ENCODE data around the gene SHC2.
A peak's percentile ranks its signal among the peaks of the same experiment; 100 is the strongest.

SHC2 gene

DNA sequence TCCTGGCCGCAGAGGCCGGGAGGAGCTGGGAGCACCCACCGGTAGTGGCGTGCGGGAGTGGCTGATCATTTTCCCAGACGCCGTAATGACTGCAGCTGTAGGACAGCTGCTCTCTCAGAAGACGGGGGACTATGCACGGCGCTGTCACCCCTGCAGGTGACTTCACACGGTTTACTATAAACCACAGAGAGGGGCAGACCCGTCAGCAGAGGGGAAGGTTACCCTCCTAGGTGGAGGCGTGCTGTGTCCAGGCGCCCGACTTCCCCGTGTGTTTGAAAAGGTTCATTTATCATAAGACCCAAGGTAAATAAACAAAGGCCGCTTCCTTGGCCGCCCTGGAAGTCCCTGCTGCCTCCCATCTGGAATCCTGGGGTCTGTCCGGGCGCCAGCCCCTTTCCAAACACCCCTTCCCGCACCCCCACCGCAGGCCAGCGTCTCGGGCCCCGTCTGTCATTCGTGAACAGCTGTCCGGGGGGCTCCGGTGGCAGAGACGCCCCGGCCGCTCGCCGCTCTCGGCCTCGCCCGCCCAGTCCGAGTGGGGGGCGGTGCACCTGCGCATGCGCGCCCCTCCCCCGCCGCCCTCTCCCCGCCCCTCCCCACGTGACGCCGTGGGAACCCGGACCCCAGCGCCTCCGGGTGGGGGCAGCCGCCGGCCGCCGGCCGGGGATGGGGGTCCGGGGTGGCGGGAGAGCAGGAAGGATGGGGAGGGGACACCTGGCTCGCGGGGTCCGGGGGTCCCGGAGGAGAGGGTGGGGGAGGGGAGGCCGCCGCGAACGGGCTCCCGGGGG, 915 bp downstream of the SHC2 start (continued):
- TF ChIP-seq, protein P1, sequence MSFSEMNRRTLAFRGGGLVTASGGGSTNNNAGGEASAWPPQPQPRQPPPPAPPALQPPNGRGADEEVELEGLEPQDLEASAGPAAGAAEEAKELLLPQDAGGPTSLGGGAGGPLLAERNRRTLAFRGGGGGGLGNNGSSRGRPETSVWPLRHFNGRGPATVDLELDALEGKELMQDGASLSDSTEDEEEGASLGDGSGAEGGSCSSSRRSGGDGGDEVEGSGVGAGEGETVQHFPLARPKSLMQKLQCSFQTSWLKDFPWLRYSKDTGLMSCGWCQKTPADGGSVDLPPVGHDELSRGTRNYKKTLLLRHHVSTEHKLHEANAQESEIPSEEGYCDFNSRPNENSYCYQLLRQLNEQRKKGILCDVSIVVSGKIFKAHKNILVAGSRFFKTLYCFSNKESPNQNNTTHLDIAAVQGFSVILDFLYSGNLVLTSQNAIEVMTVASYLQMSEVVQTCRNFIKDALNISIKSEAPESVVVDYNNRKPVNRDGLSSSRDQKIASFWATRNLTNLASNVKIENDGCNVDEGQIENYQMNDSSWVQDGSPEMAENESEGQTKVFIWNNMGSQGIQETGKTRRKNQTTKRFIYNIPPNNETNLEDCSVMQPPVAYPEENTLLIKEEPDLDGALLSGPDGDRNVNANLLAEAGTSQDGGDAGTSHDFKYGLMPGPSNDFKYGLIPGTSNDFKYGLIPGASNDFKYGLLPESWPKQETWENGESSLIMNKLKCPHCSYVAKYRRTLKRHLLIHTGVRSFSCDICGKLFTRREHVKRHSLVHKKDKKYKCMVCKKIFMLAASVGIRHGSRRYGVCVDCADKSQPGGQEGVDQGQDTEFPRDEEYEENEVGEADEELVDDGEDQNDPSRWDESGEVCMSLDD (tag by site-specific recombination; IDR thresholded peaks at IDR 0.05) = 0 out of 2 replicates have a peak, but pooled peaks have one; percentile 71

DNA sequence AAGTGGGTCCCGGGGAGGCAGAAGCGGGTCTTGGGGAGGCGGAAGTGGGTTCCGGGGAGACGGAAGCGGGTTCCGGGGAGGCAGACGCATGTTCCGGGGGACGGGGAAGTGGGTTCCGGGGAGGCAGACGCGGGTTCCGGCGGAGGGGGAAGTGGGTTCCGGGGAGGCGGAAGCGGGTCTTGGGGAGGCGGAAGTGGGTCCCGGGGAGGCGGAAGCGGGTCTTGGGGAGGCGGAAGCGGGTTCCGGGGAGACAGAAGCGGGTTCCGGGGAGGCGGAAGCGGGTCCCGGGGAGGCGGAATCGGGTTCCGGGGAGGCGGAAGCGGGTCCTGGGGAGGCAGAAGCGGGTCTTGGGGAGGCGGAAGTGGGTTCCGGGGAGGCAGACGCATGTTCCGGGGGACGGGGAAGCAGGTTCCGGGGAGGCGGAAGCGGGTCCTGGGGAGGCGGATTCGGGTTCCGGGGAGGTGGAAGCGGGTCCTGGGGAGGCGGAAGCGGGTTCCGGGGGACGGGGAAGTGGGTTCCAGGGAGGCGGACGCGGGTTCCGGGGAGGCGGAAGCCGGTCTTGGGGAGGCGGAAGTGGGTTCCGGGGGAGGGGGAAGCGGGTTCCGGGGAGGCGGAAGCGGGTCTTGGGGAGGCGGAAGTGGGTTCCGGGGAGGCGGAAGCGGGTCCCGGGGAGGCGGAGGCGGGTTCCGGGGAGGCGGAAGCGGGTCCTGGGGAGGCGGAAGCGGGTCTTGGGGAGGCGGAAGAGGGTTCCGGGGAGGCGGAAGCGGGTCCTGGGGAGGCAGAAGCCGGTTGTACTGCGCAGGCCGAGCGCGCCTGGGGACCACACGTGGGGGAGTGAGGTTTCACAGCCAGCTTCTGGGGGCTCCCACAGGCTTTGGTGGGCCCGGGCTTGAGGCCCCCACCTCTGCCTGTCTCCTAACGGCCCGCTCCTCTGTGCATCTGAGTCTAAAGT, 2.5 kb downstream of the SHC2 start:
- Histone ChIP-seq H3K4me3 (ENCODE audit: low read depth, low read length) (no peak overlapping the region), H3K9me3 (ENCODE audit: control insufficient read depth, insufficient read depth, low read depth, low read length) (no peaks in the 10 kb centered on the region), H3K4me1 (ENCODE audit: control insufficient read depth, insufficient read depth, low read length) (no peaks in the 10 kb centered on the region), H3K27ac (ENCODE audit: extremely low read depth, low read depth, low read length) (no peak overlapping the region), H3K36me3 (ENCODE audit: control insufficient read depth in 2 of 2, insufficient read depth in 1 of 2, low read length in 2 of 2) (peaks cover 0 to 14% of the 10 kb centered on the region in 2 experiments; a peak in 1 of 3 replicates)
- ChIA-PET POLR2A (no interaction called here), CTCF (interaction anchor here (0.7 kb wide), 1 partner anchor 75 kb away, joined by 4 read pairs; no protein-coding TSS in a partner anchor)
- TF ChIP-seq ZFP41 (tag by site-specific recombination; IDR thresholded peaks at IDR 0.05; ENCODE audit: borderline replicate concordance) (no peak), ZNF777 (tag by site-specific recombination; IDR thresholded peaks at IDR 0.05; ENCODE audit: borderline replicate concordance) (no peak), ZNF157 (tag by site-specific recombination; IDR thresholded peaks at IDR 0.05) (no peak), ZNF274 (IDR thresholded peaks at IDR 0.05; ENCODE audit: low read length) (no peak), ZNF274 (tag by site-specific recombination; IDR thresholded peaks at IDR 0.05; ENCODE audit: borderline replicate concordance) (no peak), ZNF785 (tag by site-specific recombination; IDR thresholded peaks at IDR 0.05) (no peak), ZNF248 (tag by site-specific recombination; IDR thresholded peaks at IDR 0.05) (no peak), BCL11B (tag by site-specific recombination; IDR thresholded peaks at IDR 0.05; ENCODE audit: low read depth) (no peak), ZNF24 (tag by site-specific recombination; IDR thresholded peaks at IDR 0.05) (no peak), ZNF394 (tag by site-specific recombination; IDR thresholded peaks at IDR 0.05; ENCODE audit: borderline replicate concordance) (no peak), ZNF629 (tag by site-specific recombination; IDR thresholded peaks at IDR 0.05) (no peak)
- TF ChIP-seq, protein P2, sequence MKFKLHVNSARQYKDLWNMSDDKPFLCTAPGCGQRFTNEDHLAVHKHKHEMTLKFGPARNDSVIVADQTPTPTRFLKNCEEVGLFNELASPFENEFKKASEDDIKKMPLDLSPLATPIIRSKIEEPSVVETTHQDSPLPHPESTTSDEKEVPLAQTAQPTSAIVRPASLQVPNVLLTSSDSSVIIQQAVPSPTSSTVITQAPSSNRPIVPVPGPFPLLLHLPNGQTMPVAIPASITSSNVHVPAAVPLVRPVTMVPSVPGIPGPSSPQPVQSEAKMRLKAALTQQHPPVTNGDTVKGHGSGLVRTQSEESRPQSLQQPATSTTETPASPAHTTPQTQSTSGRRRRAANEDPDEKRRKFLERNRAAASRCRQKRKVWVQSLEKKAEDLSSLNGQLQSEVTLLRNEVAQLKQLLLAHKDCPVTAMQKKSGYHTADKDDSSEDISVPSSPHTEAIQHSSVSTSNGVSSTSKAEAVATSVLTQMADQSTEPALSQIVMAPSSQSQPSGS (tag by site-specific recombination; IDR thresholded peaks at IDR 0.05; ENCODE audit: low read depth) = no peak
- TF ChIP-seq, protein P3, sequence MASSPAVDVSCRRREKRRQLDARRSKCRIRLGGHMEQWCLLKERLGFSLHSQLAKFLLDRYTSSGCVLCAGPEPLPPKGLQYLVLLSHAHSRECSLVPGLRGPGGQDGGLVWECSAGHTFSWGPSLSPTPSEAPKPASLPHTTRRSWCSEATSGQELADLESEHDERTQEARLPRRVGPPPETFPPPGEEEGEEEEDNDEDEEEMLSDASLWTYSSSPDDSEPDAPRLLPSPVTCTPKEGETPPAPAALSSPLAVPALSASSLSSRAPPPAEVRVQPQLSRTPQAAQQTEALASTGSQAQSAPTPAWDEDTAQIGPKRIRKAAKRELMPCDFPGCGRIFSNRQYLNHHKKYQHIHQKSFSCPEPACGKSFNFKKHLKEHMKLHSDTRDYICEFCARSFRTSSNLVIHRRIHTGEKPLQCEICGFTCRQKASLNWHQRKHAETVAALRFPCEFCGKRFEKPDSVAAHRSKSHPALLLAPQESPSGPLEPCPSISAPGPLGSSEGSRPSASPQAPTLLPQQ (tag by site-specific recombination; IDR thresholded peaks at IDR 0.05) = no peak
- TF ChIP-seq, protein P4, sequence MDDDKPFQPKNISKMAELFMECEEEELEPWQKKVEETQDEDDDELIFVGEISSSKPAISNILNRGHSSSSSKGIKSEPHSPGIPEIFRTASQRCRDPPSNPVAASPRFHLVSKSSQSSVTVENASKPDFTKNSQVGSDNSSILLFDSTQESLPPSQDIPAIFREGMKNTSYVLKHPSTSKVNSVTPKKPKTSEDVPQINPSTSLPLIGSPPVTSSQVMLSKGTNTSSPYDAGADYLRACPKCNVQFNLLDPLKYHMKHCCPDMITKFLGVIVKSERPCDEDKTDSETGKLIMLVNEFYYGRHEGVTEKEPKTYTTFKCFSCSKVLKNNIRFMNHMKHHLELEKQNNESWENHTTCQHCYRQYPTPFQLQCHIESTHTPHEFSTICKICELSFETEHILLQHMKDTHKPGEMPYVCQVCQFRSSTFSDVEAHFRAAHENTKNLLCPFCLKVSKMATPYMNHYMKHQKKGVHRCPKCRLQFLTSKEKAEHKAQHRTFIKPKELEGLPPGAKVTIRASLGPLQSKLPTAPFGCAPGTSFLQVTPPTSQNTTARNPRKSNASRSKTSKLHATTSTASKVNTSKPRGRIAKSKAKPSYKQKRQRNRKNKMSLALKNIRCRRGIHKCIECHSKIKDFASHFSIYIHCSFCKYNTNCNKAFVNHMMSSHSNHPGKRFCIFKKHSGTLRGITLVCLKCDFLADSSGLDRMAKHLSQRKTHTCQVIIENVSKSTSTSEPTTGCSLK (tag by site-specific recombination; IDR thresholded peaks at IDR 0.05) = no peak
- TF ChIP-seq, protein P5, sequence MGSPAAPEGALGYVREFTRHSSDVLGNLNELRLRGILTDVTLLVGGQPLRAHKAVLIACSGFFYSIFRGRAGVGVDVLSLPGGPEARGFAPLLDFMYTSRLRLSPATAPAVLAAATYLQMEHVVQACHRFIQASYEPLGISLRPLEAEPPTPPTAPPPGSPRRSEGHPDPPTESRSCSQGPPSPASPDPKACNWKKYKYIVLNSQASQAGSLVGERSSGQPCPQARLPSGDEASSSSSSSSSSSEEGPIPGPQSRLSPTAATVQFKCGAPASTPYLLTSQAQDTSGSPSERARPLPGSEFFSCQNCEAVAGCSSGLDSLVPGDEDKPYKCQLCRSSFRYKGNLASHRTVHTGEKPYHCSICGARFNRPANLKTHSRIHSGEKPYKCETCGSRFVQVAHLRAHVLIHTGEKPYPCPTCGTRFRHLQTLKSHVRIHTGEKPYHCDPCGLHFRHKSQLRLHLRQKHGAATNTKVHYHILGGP (tag by site-specific recombination; IDR thresholded peaks at IDR 0.05) = no peak
- TF ChIP-seq, protein P6, sequence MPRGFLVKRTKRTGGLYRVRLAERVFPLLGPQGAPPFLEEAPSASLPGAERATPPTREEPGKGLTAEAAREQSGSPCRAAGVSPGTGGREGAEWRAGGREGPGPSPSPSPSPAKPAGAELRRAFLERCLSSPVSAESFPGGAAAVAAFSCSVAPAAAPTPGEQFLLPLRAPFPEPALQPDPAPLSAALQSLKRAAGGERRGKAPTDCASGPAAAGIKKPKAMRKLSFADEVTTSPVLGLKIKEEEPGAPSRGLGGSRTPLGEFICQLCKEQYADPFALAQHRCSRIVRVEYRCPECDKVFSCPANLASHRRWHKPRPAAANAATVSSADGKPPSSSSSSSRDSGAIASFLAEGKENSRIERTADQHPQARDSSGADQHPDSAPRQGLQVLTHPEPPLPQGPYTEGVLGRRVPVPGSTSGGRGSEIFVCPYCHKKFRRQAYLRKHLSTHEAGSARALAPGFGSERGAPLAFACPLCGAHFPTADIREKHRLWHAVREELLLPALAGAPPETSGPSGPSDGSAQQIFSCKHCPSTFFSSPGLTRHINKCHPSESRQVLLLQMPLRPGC (tag by site-specific recombination; IDR thresholded peaks at IDR 0.05) = no peak

Measured in HEK293 (cell line).